GM12878 (cell line): ENCODE data around the gene NUMBL. TPM values are rescaled to one million over a fixed set of nuclear protein-coding genes. Genes with fewer than 3 reads are reported as not detected.

Source experiments
- ATAC-seq: fragments of 200-7000 bp; cut with Tn5 transposase; 3 replicates; pipeline ENCODE4 v1.9.1; 2020; ENCODE audit warnings: mild to moderate bottlenecking, moderate library complexity
- BruUV-seq: library from RNA; stranded (reverse); fragments of 400-500 nt; replicated peaks from 2 replicates; lab custom pipeline; 2021; lab: Mats Ljungman, UMichigan
- CTCF ChIA-PET: fragments of 300-600 bp; sonication (Branson Sonifier 250); formaldehyde crosslinking; extraction: SDS; loops from one replicate; lab custom pipeline; 2021; ENCODE audit warnings: inconsistent platforms; lab: Yijun Ruan, JAX
- POLR2A ChIA-PET: fragments of 350-600 bp; formaldehyde crosslinking; extraction: SDS; loops from one replicate; lab custom pipeline; 2021; ENCODE audit warnings: inconsistent platforms; lab: Charles Lee
- RAD21 ChIA-PET: fragments of 300-600 bp; sonication (Branson Sonifier 250); formaldehyde crosslinking; loops from one replicate; lab custom pipeline; 2023; ENCODE audit warnings: antibody characterized with exemption; ENCODE audit not compliant: unreplicated experiment; lab: Charles Lee
- SMC1A ChIA-PET: fragments of 300-600 bp; sonication (Branson Sonifier 250); formaldehyde crosslinking; loops from one replicate; lab custom pipeline; 2023; ENCODE audit not compliant: unreplicated experiment, uncharacterized antibody; lab: Charles Lee
- DNase-seq: peaks from one replicate; pipeline ENCODE4 v3.0.0-alpha.2; 2011; ENCODE audit warnings: low read depth, low spot score
- FAIRE-seq: peaks from 3 replicates; lab custom pipeline; 2011; peaks lifted over from hg19 to GRCh38; lab: Jason Lieb, UNC
- H2AFZ ChIP-seq: 2 replicates; pipeline ENCODE4 v1.6.0; 2011; ENCODE audit warnings: low read depth, low read length, control low read depth; ENCODE audit not compliant: control insufficient read depth
- H3K27ac ChIP-seq: 2 replicates; pipeline ENCODE4 v1.5.1; 2011; ENCODE audit warnings: control low read depth; ENCODE audit not compliant: control insufficient read depth, insufficient read depth
- H3K27me3 ChIP-seq, 2 experiments: replicated peaks in 1 of 2; 2 replicates each; pipeline versions ENCODE4 v1.6.0 to v1.6.1; 2011; ENCODE audit warnings: low read length in 1 of 2; ENCODE audit not compliant: control insufficient read depth in 2 of 2, insufficient read depth in 2 of 2
- H3K36me3 ChIP-seq, 2 experiments: 2 replicates each; pipeline ENCODE4 v1.5.1; 2011; ENCODE audit warnings: low read length in 1 of 2; ENCODE audit not compliant: control insufficient read depth in 2 of 2, insufficient read depth in 2 of 2
- H3K4me1 ChIP-seq: 2 replicates; pipeline ENCODE4 v1.6.1; 2011; ENCODE audit warnings: mild to moderate bottlenecking, low read length, moderate library complexity, mixed read lengths; ENCODE audit not compliant: control insufficient read depth, insufficient read depth
- H3K4me2 ChIP-seq: 2 replicates; pipeline ENCODE4 v1.6.0; 2011; ENCODE audit warnings: control low read depth; ENCODE audit not compliant: control insufficient read depth, insufficient read depth
- H3K4me3 ChIP-seq: fragments of 200-600 bp; sonication (generic); 2 replicates; pipeline ENCODE4 v1.5.1; 2016
- H3K79me2 ChIP-seq: 2 replicates; pipeline ENCODE4 v1.6.0; 2011; ENCODE audit warnings: low read length; ENCODE audit not compliant: control insufficient read depth, insufficient read depth
- H3K9ac ChIP-seq: 2 replicates; pipeline ENCODE4 v1.8.0; 2011; ENCODE audit warnings: low read length, control low read depth, mixed read lengths; ENCODE audit not compliant: control insufficient read depth, insufficient read depth
- H3K9me3 ChIP-seq: replicated peaks from 3 replicates; pipeline ENCODE4 v1.5.1; 2011; ENCODE audit warnings: mild to moderate bottlenecking, low read length; ENCODE audit not compliant: control insufficient read depth, insufficient read depth
- H4K20me1 ChIP-seq: 2 replicates; pipeline ENCODE4 v1.6.0; 2011; ENCODE audit not compliant: control insufficient read depth, insufficient read depth
- BHLHE40 ChIP-seq, 2 experiments: fragments of 450-650 bp in 1 of 2; IDR thresholded peaks; 2 replicates each; pipeline ENCODE4 v1.6.1; 2011 to 2017; ENCODE audit warnings: low read depth in 2 of 2, borderline replicate concordance in 1 of 2, improper control_type of control experiment in 1 of 2, low read length in 1 of 2, mild to moderate bottlenecking in 1 of 2
- CHD1 ChIP-seq: IDR thresholded peaks from 2 replicates; pipeline ENCODE4 v1.6.1; 2012; ENCODE audit warnings: low read depth, low read length, improper control_type of control experiment
- CTCF ChIP-seq, 3 experiments: IDR thresholded peaks in 2 of 3; conservative IDR thresholded peaks in 1 of 3; 2 replicates each; pipeline ENCODE4 v1.5.1; 2011; ENCODE audit warnings: low read depth in 3 of 3, low read length in 3 of 3, mild to moderate bottlenecking in 3 of 3, control low read depth in 2 of 3, moderate library complexity in 2 of 3, inconsistent platforms in 1 of 3, mixed read lengths in 1 of 3; ENCODE audit not compliant: control insufficient read depth in 2 of 3, insufficient read depth in 1 of 3; ENCODE audit errors: extremely low read depth in 1 of 3
- CUX1 ChIP-seq: IDR thresholded peaks from 2 replicates; pipeline ENCODE4 v1.6.1; 2012; ENCODE audit warnings: improper control_type of control experiment, low read depth, low read length; ENCODE audit not compliant: insufficient replicate concordance
- HDGF ChIP-seq: fragments of 450-650 bp; IDR thresholded peaks from 2 replicates; pipeline ENCODE4 v1.6.1; 2016; ENCODE audit warnings: antibody characterized with exemption
- IKZF2 ChIP-seq, 2 experiments: fragments of 450-650 bp; IDR thresholded peaks; 2 replicates each; pipeline ENCODE4 v1.6.1; 2017; ENCODE audit warnings: mild to moderate bottlenecking in 2 of 2, moderate library complexity in 2 of 2
- IRF4 ChIP-seq: IDR thresholded peaks from 2 replicates; pipeline ENCODE4 v1.6.1; 2011; ENCODE audit warnings: low read depth, low read length
- MTA3 ChIP-seq: IDR thresholded peaks from 2 replicates; pipeline ENCODE4 v1.6.1; 2012; ENCODE audit warnings: low read length, inconsistent platforms, borderline replicate concordance
- NRF1 ChIP-seq: conservative IDR thresholded peaks from 2 replicates; pipeline ENCODE4 v1.6.1; 2011; ENCODE audit warnings: mild to moderate bottlenecking, low read depth, low read length, improper control_type of control experiment
- PML ChIP-seq: IDR thresholded peaks from 2 replicates; pipeline ENCODE4 v1.6.1; 2012; ENCODE audit warnings: low read length, inconsistent platforms
- RBBP5 ChIP-seq: fragments of 200-600 bp; sonication (generic); conservative IDR thresholded peaks from 2 replicates; pipeline ENCODE4 v1.6.1; 2016
- SREBF2 ChIP-seq: IDR thresholded peaks from 2 replicates; pipeline ENCODE4 v1.6.1; 2012; ENCODE audit warnings: mild to moderate bottlenecking, low read length
- TCF7 ChIP-seq: IDR thresholded peaks from 2 replicates; pipeline ENCODE4 v1.6.1; 2014; ENCODE audit warnings: antibody characterized with exemption, borderline replicate concordance
- WRNIP1 ChIP-seq: IDR thresholded peaks from 2 replicates; pipeline ENCODE4 v1.6.1; 2011; ENCODE audit warnings: low read depth, low read length, improper control_type of control experiment, borderline replicate concordance
- ZSCAN29 ChIP-seq: fragments of 450-650 bp; IDR thresholded peaks from 2 replicates; pipeline ENCODE4 v1.6.1; 2017; ENCODE audit warnings: mild to moderate bottlenecking, moderate library complexity
- WGBS: methylation state at CpG from one replicate; pipeline ENCODE4 v1.1.6; 2016; ENCODE audit warnings: low lambda C conversion rate; ENCODE audit not compliant: insufficient replicate concordance, insufficient coverage; ENCODE audit errors: missing lambda C conversion rate; 5-methylcytosine and 5-hydroxymethylcytosine counted together
- in situ Hi-C: fragments of 300-500 bp; cut with MboI; formaldehyde crosslinking; loops from 9 replicates; pipeline ENCODE4 v1.14.3; 2018; ENCODE audit warnings: mixed read lengths
- intact Hi-C: fragments of 100-400 bp; cut with micrococcal nuclease; formaldehyde crosslinking; loops from one replicate; pipeline ENCODE4 v1.14.2; 2022; ENCODE audit not compliant: unreplicated experiment
- polyA plus RNA-seq, 11 experiments: library from polyadenylated mRNA; depleted of rRNA in 4 of 11; unstranded in 6 of 11; stranded (reverse) in 5 of 11; fragments of >200 nt; fragmentation: Nextera tagmentation in 4 of 11; fragmentation: Illumina TruSeq in 1 of 11; extraction: Ambion mirVana in 4 of 11; extraction: Trizol in 1 of 11; gene quantifications; 1 replicate in 1 of 11; 2 replicates in 10 of 11; pipeline versions ENCODE4 v1.2.1 to v1.2.3, GENCODE V29; 2011 to 2016; ENCODE audit warnings: inconsistent platforms in 2 of 11, missing spikeins in 2 of 11, low read depth in 1 of 11
- total RNA-seq, 4 experiments: library from RNA; depleted of rRNA in 3 of 4; stranded (reverse); fragments of >200 nt in 3 of 4; fragmentation: Illumina TruSeq in 1 of 4; extraction: Trizol in 1 of 4; gene quantifications; 2 replicates each; pipeline versions ENCODE4 v1.2.1 to v1.2.3, GENCODE V29; 2013 to 2021

NUMBL gene
- total and polyA plus RNA-seq, 10 of the 15 experiments (the other 5 are each of a cell fraction or from before 2014, with no cell fraction given): 0.16 to 9.4 (median 1.9) TPM

- DNase-seq: no peak
- intact Hi-C loops: no loop called here
- no peak overlapping the region for H3K27ac ChIP-seq
- H4K20me1 ChIP-seq: no peaks in the 10 kb centered on the region
- POLR2A ChIA-PET: no interaction called here
- CTCF ChIA-PET: no interaction called here
- peaks cover 3 to 6% of the 10 kb centered on the region in 2 experiments for H3K36me3 ChIP-seq
- ATAC-seq: no peak
- H3K9ac ChIP-seq: no peak overlapping the region
- H3K4me3 ChIP-seq: no peak overlapping the region
- RAD21 ChIA-PET: no interaction called here
- 78% methylated on average over 18 of the region's 18 CpGs for WGBS
- BruUV-seq: no TSS peak
- in situ Hi-C loops: no loop called here
- H3K4me1 ChIP-seq: no peaks in the 10 kb centered on the region
- no peak overlapping the region for H2AFZ ChIP-seq
- no peaks in the 10 kb centered on the region for H3K9me3 ChIP-seq
- no peaks in the 10 kb centered on the region for H3K27me3 ChIP-seq
- SMC1A ChIA-PET: no interaction called here
- H3K79me2 ChIP-seq: no peaks in the 10 kb centered on the region
- no peak overlapping the region for H3K4me2 ChIP-seq
- FAIRE-seq: no peak
- TF ChIP-seq TCF7 (no peak), CHD1 (no peak), WRNIP1 (no peak), RBBP5 (no peak), CUX1 (no peak), HDGF (no peak), MTA3 (no peak), CTCF (IDR thresholded peaks at IDR 0.05 in 2 of 3, conservative IDR thresholded peaks at IDR 0.05 in 1 of 3; ENCODE audit: control insufficient read depth in 2 of 3, extremely low read depth in 1 of 3, insufficient read depth in 1 of 3, low read depth in 3 of 3, low read length in 3 of 3) (no peak), SREBF2 (no peak), IRF4 (no peak), BHLHE40 (IDR thresholded peaks at IDR 0.05; ENCODE audit: borderline replicate concordance in 1 of 2, low read depth in 2 of 2, low read length in 1 of 2) (no peak), NRF1 (no peak), ZSCAN29 (no peak), IKZF2 (IDR thresholded peaks at IDR 0.05) (no peak), PML (no peak)
These were observed 12.0 kb upstream of the NUMBL start for GRCh38 chr19:40702337-40703012.
